Measurements from ENCODE around the gene CNTNAP2. TPM values are rescaled to one million over a fixed set of nuclear protein-coding genes. Genes with fewer than 3 reads are reported as not detected.

The CNTNAP2 gene
- total and polyA plus RNA-seq, 9 of the 15 experiments (the other 6 are each of a cell fraction or from before 2014, with no cell fraction given): 0.04 to 0.62 (median 0.09) TPM; not detected in 4

- H3K27me3 ChIP-seq (ENCODE audit: control insufficient read depth in 2 of 2, insufficient read depth in 2 of 2, low read length in 2 of 2): peaks cover 0 to 4% of the 10 kb centered on the region in 2 experiments; a peak in 1 of 5 replicates
- DNase-seq (ENCODE audit: extremely low read depth in 1 of 4, low spot score in 3 of 4): no peak
- no peaks in the 10 kb centered on the region for H3K9me1 ChIP-seq (ENCODE audit: control insufficient read depth, insufficient read depth, low read length)
- ATAC-seq: no peak
- POLR2A ChIA-PET: no interaction called here
- WGBS (ENCODE audit: insufficient coverage, low coverage, missing lambda C conversion rate): 2% methylated on average over 5 of the region's 5 CpGs
- no peaks in the 10 kb centered on the region for H3K79me2 ChIP-seq (ENCODE audit: control insufficient read depth, insufficient read depth, low read length)
- no peak for FAIRE-seq
- no peak overlapping the region for H3K4me2 ChIP-seq (ENCODE audit: insufficient read depth, low read length)
- no peaks in the 10 kb centered on the region for H3K36me3 ChIP-seq (ENCODE audit: control insufficient read depth, insufficient read depth, low read length)
- in situ Hi-C loops (cut with MboI) (no loop called here), intact Hi-C loops (cut with micrococcal nuclease) (no loop called here)
- no peak overlapping the region for H3K27ac ChIP-seq (ENCODE audit: extremely low read depth, low read depth, low read length)
- no peaks in the 10 kb centered on the region for H3K9me3 ChIP-seq (replicated peaks; ENCODE audit: control insufficient read depth, insufficient read depth, low read depth, low read length)
- CTCF ChIA-PET (ENCODE audit: low intra/inter-chr PET ratio): no interaction called here
- TF ChIP-seq PTRF (tag; IDR thresholded peaks at IDR 0.05): no peak
- no peak for TF ChIP-seq CREB3 (tag; conservative IDR thresholded peaks at IDR 0.05; ENCODE audit: low read depth)
- no peak for TF ChIP-seq ZNF584 (CRISPR knock-in tag; IDR thresholded peaks at IDR 0.05; ENCODE audit: low read depth)
- no peak for TF ChIP-seq ASH1L (IDR thresholded peaks at IDR 0.05; ENCODE audit: borderline replicate concordance, low read depth, partially characterized antibody)
- TF ChIP-seq ZNF740 (CRISPR knock-in tag; IDR thresholded peaks at IDR 0.05): no peak
- no peak for TF ChIP-seq ZNF740 (tag; IDR thresholded peaks at IDR 0.05)
- TF ChIP-seq ZNF165 (CRISPR knock-in tag; IDR thresholded peaks at IDR 0.05; ENCODE audit: borderline replicate concordance): no peak
- no peak for TF ChIP-seq MCM7 (IDR thresholded peaks at IDR 0.05)
- no peak for TF ChIP-seq CC2D1A (IDR thresholded peaks at IDR 0.05)
- no peak for TF ChIP-seq ZNF511 (CRISPR knock-in tag; IDR thresholded peaks at IDR 0.05)
- TF ChIP-seq CBX1 (IDR thresholded peaks at IDR 0.05; ENCODE audit: low read depth): no peak
- TF ChIP-seq SIN3B (IDR thresholded peaks at IDR 0.05; ENCODE audit: low read depth): no peak
- no peak for TF ChIP-seq NR3C1 (CRISPR knock-in tag; IDR thresholded peaks at IDR 0.05)
- no peak for TF ChIP-seq PTTG1 (tag; IDR thresholded peaks at IDR 0.05; ENCODE audit: low read depth)
- no peak for TF ChIP-seq TSHZ1 (CRISPR knock-in tag; IDR thresholded peaks at IDR 0.05)
- no peak for TF ChIP-seq HOXB6 (CRISPR knock-in tag; IDR thresholded peaks at IDR 0.05; ENCODE audit: borderline replicate concordance)
- TF ChIP-seq TAF1 (IDR thresholded peaks at IDR 0.05; ENCODE audit: control insufficient read depth, extremely low read depth, insufficient read depth, low read length, severe bottlenecking): no peak
- TF ChIP-seq ZNF175 (CRISPR knock-in tag; IDR thresholded peaks at IDR 0.05; ENCODE audit: low read depth): no peak
- no peak for TF ChIP-seq ZKSCAN1 (IDR thresholded peaks at IDR 0.05; ENCODE audit: low read depth, low read length)
- no peaks in the 10 kb centered on the region for H3K4me1 ChIP-seq (replicated peaks in 1 of 2; ENCODE audit: control insufficient read depth in 2 of 2, insufficient read depth in 2 of 2, low read length in 2 of 2)
- no peak overlapping the region for H2AFZ ChIP-seq (ENCODE audit: low read depth, low read length)
- BruUV-seq (replicated peaks): no TSS peak
- H3K4me3 ChIP-seq: no peak overlapping the region
- no peak overlapping the region for H3K9ac ChIP-seq (ENCODE audit: insufficient read depth in 1 of 2, low read depth in 2 of 2, low read length in 2 of 2)
- H4K20me1 ChIP-seq (replicated peaks; ENCODE audit: control insufficient read depth, insufficient read depth, low read length): no peaks in the 10 kb centered on the region
Measured at GRCh38 chr7:148115308-148115707, 1998.7 kb downstream of the CNTNAP2 start.
